Fibroblast of lung (primary cell): ENCODE measurements around the gene SLC51B.

Experiments
- EZH2 ChIP-seq: IDR thresholded peaks from 2 replicates; pipeline ENCODE4 v1.5.1; 2012; ENCODE audit warnings: low read length, control low read depth, mild to moderate bottlenecking; ENCODE audit errors: missing control alignments
- TF ChIP-seq, protein P1 (sequence below), 2 donors: IDR thresholded peaks in 1 of 2; conservative IDR thresholded peaks in 1 of 2; 1 replicate in 1 of 2; 2 replicates in 1 of 2; pipeline ENCODE4 v1.5.1; 2011 to 2012; ENCODE audit warnings: low read length in 2 of 2, control low read depth in 1 of 2, inconsistent platforms in 1 of 2, low read depth in 1 of 2, mild to moderate bottlenecking in 1 of 2

DNA sequence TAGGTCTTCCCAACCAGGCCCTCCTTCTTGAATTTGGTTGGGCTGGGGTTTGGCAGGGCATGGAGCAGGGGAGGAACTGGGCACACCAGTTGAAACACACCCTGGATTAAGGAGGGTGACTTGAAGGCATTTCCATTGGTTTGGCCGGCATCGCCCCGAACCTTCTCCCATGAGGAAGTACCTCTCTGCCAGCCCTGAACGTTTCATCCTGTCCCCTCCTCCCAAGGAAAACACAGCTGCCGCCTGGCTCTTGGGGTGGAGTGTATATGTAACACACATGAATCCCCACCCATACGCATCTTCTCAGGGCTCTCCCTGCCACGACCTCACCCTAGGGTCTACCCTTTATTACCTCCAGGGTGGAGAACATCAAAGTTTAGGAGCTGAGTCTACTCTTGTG is 55.3 kb downstream of the SLC51B start:
- TF ChIP-seq, protein P1, sequence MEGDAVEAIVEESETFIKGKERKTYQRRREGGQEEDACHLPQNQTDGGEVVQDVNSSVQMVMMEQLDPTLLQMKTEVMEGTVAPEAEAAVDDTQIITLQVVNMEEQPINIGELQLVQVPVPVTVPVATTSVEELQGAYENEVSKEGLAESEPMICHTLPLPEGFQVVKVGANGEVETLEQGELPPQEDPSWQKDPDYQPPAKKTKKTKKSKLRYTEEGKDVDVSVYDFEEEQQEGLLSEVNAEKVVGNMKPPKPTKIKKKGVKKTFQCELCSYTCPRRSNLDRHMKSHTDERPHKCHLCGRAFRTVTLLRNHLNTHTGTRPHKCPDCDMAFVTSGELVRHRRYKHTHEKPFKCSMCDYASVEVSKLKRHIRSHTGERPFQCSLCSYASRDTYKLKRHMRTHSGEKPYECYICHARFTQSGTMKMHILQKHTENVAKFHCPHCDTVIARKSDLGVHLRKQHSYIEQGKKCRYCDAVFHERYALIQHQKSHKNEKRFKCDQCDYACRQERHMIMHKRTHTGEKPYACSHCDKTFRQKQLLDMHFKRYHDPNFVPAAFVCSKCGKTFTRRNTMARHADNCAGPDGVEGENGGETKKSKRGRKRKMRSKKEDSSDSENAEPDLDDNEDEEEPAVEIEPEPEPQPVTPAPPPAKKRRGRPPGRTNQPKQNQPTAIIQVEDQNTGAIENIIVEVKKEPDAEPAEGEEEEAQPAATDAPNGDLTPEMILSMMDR (conservative IDR thresholded peaks at IDR 0.05 in 1 of 2, IDR thresholded peaks at IDR 0.05 in 1 of 2; ENCODE audit: low read depth in 1 of 2, low read length in 2 of 2) = no peak
- no peak for TF ChIP-seq EZH2
